Activated naive CD4-positive, alpha-beta T cell treated with anti-CD3 and anti-CD28 coated beads, Interleukin-2, amount 50 U/mL, for 16 hours (primary cell): Measurements from ENCODE around the gene SEC14L1.

Experiments used
- DNase-seq: peaks from one replicate; pipeline ENCODE4 v3.0.0-alpha.2; 2020

Gene SEC14L1

DNA sequence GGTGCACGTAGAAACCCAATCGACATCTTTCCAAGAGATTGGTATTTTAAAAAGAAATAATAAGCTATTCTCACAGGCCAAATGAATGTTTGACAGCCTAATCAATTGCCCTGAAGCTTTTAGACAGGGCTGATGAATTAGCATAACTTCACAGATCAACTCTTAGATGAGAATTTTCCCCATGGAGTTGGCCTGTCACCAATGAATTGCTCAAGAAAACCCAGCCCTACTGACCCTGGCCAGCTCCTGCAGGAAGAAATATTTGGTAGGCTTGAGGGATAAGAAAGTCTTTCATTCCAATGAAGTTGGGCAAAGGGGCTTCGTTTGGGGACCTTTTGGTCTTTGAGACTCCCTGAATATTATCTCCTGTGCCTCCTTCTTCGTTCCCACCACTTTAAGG is 23.4 kb upstream of the SEC14L1 start:
- DNase-seq = no peak

- no peak for DNase-seq
These were observed 22.4 kb upstream of the SEC14L1 start for GRCh38 chr17:77118251-77118928.

- DNase-seq = no peak
These were observed 21.0 kb upstream of the SEC14L1 start for GRCh38 chr17:77119668-77120301.

DNA sequence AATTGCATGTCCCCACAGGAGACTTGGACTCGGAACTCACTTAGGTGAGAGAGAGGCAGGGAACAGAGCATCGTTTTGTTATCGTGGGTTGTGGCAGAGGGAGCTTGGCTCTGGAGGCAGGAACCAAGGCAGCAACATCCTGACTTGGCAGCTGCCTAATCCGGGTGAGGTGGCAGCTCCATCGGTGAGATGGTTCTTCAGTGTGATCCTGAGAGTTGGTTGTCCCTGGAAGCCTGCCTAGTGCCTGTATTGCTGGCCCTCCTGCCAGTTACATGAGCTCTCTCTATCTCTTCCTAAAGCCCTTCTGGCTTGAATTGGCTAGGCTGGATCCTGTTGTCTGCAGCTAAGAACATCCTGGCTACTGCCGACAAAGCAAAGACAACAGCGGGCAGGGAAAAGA is 19.9 kb upstream of the SEC14L1 start:
- DNase-seq = no peak

- DNase-seq = no peak
These were observed 16.4 kb upstream of the SEC14L1 start for GRCh38 chr17:77124192-77124889.

GRCh38 chr17:77125432-77125901 is 15.3 kb upstream of the SEC14L1 start:
- no peak for DNase-seq

DNA sequence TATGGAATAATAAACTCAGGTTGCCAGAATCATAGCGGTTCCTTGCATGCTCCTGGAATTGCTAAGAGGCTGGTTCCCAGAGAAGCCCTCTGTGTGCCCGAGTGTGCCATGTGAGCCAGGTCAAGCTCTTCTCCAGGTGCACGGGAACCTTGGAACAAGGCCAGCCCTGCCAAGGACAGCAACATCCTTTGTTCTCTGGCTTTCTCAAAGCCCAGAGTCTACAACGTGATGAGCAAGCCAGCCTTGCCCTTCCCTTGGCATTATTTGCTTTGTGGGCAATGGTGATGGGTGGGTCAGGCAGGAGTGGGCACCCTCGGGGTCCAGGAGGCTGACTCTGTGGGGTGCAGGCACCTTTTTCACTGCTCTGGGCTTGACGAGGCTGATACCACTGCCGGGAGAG is 14.2 kb upstream of the SEC14L1 start:
- DNase-seq = no peak

DNA sequence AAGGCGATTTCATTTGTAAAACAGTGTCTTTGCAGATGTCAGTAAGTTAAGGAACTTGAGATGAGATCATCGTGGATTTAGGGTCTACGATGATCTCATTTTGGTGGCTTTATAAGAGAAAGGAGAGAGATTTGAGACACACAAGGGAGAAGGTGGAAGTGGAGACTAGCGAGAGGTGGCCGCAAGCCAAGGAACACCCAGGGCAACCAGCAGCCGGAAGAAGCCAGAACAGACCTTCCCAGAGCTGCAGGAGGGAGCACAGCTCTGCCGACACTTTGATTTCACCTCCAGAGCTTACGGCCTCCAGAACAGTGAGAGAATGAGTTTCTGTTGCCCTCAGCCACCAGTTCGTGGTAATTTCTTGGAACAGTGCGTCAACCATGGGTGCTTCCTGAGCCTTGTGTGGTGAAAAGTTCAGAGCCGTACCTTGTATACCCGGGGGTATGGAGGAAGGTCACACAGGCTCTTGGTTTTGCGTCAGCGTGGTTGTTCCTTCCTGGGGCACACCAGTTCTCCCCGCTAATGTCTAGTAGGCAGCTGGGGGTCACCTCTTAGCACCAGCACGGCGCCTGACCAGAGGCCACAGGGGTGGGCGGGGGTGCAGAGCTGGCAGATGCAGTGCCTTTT is 12.9 kb upstream of the SEC14L1 start:
- peak; percentile 48 for DNase-seq

DNA sequence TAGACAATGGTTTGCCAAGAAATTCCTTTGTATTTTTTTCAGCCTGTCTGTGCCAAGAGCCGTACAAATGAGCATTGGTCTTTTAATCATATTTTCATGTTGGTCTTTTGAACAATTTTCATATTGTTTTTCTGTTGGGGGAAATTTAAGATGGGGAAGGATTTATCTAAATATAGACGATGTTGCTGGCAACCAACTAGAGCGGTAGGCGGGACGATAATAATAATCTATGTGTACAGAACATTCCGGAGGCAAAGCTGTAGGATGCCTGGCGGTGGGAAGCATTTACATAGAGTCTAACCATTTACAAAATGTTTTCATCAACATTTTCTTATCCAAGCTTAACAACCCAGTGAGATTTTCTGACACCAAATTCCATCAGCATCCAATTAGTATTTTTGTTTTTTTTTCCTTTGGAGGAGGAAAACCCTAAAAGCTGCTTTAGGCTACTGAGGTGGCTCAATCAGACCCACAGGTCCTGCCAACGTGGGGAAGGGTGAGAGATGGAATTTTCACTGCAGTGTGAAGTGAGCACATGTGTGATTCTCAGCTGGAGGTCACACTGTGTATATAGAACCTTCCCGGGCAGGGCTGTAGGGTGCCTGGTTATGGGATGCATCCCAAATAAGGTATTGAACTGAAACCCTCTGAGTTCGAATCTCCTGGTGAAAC is 11.7 kb upstream of the SEC14L1 start:
- no peak for DNase-seq

- DNase-seq = no peak
These were observed 11.0 kb upstream of the SEC14L1 start for GRCh38 chr17:77129568-77130301.

DNA sequence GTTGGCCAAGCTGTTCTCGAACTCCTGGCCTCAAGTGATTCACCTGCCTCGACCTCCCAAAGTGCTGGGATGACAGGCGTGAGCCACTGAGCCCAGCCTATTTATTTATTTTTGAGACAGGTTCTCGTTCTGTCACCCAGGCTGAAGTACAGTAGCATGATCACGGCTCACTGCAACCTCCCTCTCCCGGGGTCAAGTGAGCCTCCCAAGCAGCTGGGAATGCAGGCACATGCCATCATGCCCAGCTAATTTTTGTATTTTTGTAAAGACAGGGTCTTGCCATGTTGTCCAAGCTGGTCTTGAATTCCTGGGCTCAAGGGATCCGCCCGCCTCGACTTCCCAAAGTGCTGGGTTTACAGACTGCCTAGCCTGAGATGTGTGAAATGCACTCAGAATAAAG is 10.2 kb upstream of the SEC14L1 start:
- DNase-seq = no peak

DNA sequence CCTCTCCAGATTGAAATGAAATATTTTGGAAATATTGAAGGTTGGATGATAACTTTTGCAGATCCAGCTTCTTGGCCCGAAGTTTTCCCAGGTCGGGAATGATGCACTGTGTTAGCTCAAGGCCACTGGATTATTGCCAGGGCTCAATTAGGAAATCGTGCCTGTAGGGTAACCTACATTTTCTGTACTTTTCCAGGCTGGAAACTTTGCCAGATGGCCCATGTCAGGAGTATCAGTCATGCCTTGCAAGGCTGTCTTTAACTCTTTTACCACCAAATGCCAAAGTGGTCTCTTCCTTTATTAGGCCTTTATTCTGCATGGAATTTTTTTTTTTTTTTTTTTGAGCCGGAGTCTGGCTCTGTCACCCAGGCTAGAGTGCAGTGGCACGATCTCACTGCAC is 8.9 kb upstream of the SEC14L1 start:
- no peak for DNase-seq

DNA sequence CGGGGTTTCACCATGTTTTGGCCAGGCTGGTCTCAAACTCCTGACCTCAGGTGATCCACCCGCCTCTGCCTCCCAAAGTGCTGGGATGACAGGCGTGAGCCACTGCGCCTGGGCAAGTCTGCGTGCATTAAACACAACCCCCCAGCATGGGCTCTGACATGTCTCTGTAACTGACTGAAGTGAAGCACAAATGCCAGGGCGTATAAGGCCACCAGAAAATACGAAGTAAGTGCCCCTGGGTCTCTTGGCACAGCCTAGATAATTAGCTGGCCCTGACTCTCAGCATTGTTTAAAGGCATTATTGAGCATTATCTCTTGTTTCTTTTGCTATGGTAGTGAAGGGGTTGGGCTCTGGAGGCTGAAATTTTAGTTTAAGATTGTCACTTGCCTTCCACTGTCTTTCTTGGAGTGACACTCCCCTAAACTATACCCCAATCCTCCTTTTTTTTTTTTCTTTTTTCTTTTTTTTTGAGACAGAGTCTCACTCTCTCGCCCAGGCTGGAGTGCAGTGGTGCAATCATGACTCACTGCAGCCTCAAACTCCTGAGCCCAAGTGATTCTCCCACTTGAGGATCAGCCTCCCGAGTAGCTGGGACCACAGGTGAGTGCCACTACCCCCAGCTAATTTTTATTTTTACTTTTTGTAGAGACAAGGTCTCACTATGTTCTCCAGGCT is 8.2 kb upstream of the SEC14L1 start:
- no peak for DNase-seq

- DNase-seq = no peak
These were observed 7.6 kb upstream of the SEC14L1 start for GRCh38 chr17:77133087-77133638.

GRCh38 chr17:77136420-77136767 is 4.4 kb upstream of the SEC14L1 start:
- DNase-seq = no peak

- DNase-seq = no peak
These were observed 3.7 kb upstream of the SEC14L1 start for GRCh38 chr17:77137111-77137510.

- DNase-seq = peak; percentile 40
These were observed 2.9 kb upstream of the SEC14L1 start for GRCh38 chr17:77137886-77138285.

GRCh38 chr17:77140166-77140877 is 447 bp upstream of the SEC14L1 start:
- peak; percentile 99 for DNase-seq

GRCh38 chr17:77141846-77142449 is 1.2 kb downstream of the SEC14L1 start:
- DNase-seq = no peak

GRCh38 chr17:77142689-77143088 is 1.9 kb downstream of the SEC14L1 start:
- no peak for DNase-seq
